ENCODE data around the gene SH3TC1. TPM values are rescaled to one million over a fixed set of nuclear protein-coding genes. Genes with fewer than 3 reads are reported as not detected.

SH3TC1 gene
- total and polyA plus RNA-seq, 10 donors: 23.3 to 157 (median 62.0) TPM

DNA sequence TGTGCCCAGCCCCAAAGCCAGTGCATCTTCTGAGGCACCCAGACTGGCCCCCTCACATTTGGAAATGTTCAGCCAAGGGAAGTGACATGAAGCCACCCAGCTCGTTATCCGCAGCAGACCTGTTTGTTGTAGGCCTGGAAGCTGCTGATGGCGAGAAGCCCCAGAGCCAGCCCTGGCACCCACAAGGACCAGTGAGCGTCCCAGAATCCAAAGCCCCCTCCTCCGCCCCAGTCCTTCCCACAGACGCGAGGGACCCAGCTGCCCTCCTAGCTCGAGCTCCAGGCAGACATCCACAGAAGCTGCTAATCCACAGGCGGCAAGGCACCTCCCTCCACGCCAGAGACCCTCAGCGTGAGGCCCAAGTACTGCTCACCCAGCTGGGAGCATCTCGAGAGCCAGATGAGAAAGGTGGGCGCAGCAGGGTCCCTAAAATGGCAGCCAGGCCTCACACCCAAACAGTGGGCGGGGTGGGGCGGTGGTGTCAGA is 47.9 kb upstream of the SH3TC1 start:
- Histone ChIP-seq H3K9me3 (no peaks in the 10 kb centered on the region), H3K27me3 (replicated peaks in 1 of 7) (no peaks in the 10 kb centered on the region), H3K4me3 (no peak overlapping the region), H3K27ac (peak overlapping the region in 4 of 8 donors; percentile 9 to 61 (median 15)), H3K4me1 (peaks cover 12 to 94% (median 52%) of the 10 kb centered on the region in 6 donors), H3K36me3 (peaks cover 0 to 11% (median 0%) of the 10 kb centered on the region in 6 donors)
- WGBS, 5 donors: 81 to 90% (median 89%) methylated on average over 8 to 15 of the region's 15 CpGs
- no peak for DNase-seq
- TF ChIP-seq POLR2AphosphoS5 (IDR thresholded peaks at IDR 0.05): no peak
- TF ChIP-seq POLR2A (IDR thresholded peaks at IDR 0.05): no peak
- no peak for TF ChIP-seq CTCF (IDR thresholded peaks at IDR 0.05 in 8 of 11, conservative IDR thresholded peaks at IDR 0.05 in 3 of 11)
- intact Hi-C loops (cut with DNase I; ENCODE audit: low total_unique reads): no loop called here

GRCh38 chr4:8152090-8152864 is 46.8 kb upstream of the SH3TC1 start:
- peak overlapping the region in 1 of 8 donors; percentile 61 for H3K27ac ChIP-seq
- no peak overlapping the region for H3K4me3 ChIP-seq
- intact Hi-C loops (cut with DNase I; ENCODE audit: low total_unique reads): no loop called here
- peaks cover 0 to 10% (median under 1%) of the 10 kb centered on the region in 7 donors for H3K27me3 ChIP-seq (replicated peaks in 1 of 7)
- H3K4me1 ChIP-seq: peaks cover 8 to 94% (median 47%) of the 10 kb centered on the region in 6 donors
- H3K9me3 ChIP-seq: no peaks in the 10 kb centered on the region
- 82 to 93% (median 89%) methylated on average over 27 to 39 of the region's 39 CpGs for WGBS, 5 donors
- no peak for DNase-seq
- TF ChIP-seq CTCF (IDR thresholded peaks at IDR 0.05 in 8 of 11, conservative IDR thresholded peaks at IDR 0.05 in 3 of 11) (no peak), POLR2AphosphoS5 (IDR thresholded peaks at IDR 0.05) (peak in 1 of 3 donors; percentile 25)
- peaks cover 0 to 11% (median 0%) of the 10 kb centered on the region in 6 donors for H3K36me3 ChIP-seq

DNA sequence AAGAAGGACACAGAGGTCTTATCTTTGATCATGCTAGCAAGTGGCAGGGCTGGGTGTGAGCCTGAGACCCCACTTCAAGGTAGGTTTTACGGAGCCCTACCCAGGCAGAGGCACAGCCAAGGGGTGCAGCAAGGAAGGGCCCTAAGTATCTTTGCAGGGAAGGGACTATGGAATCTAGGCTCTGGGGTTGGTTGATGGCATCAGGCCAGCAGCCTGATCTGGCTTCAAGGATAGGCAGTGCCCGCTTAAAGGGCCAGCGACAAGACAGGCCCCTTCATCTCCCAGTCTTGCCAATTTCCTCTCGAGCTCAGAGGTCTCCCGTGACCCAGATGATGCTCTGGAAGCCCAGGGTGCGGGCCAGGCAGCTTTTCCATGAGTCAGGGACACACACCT is 46.2 kb upstream of the SH3TC1 start:
- peak overlapping the region in 1 of 8 donors; percentile 4 for H3K27ac ChIP-seq
- no peak for DNase-seq
- H3K4me3 ChIP-seq: no peak overlapping the region
- H3K36me3 ChIP-seq: peaks cover 0 to 11% (median 0%) of the 10 kb centered on the region in 6 donors
- WGBS, 5 donors: 56 to 73% (median 60%) methylated on average over 6 of the region's 6 CpGs
- H3K9me3 ChIP-seq: no peaks in the 10 kb centered on the region
- TF ChIP-seq POLR2A (IDR thresholded peaks at IDR 0.05) (no peak), CTCF (IDR thresholded peaks at IDR 0.05 in 8 of 11, conservative IDR thresholded peaks at IDR 0.05 in 3 of 11) (no peak), POLR2AphosphoS5 (IDR thresholded peaks at IDR 0.05) (peak in 1 of 3 donors; percentile 6)
- peaks cover 4 to 94% (median 45%) of the 10 kb centered on the region in 6 donors for H3K4me1 ChIP-seq
- intact Hi-C loops (cut with DNase I; ENCODE audit: low total_unique reads): no loop called here
- peaks cover 0 to 16% (median 7%) of the 10 kb centered on the region in 7 donors for H3K27me3 ChIP-seq (replicated peaks in 1 of 7)

- Histone ChIP-seq H3K9me3 (no peaks in the 10 kb centered on the region), H3K4me3 (no peak overlapping the region), H3K36me3 (peaks cover 0 to 5% (median 0%) of the 10 kb centered on the region in 6 donors), H3K27me3 (replicated peaks in 1 of 7) (peaks cover 0 to 21% (median 12%) of the 10 kb centered on the region in 7 donors), H3K4me1 (peaks cover 0 to 94% (median 45%) of the 10 kb centered on the region in 6 donors), H3K27ac (peak overlapping the region in 1 of 8 donors; percentile 4)
- DNase-seq: no peak
- 79 to 88% (median 83%) methylated on average over 10 of the region's 10 CpGs for WGBS, 5 donors
- intact Hi-C loops (cut with DNase I; ENCODE audit: low total_unique reads): no loop called here
- TF ChIP-seq CTCF (IDR thresholded peaks at IDR 0.05 in 8 of 11, conservative IDR thresholded peaks at IDR 0.05 in 3 of 11) (no peak), POLR2AphosphoS5 (IDR thresholded peaks at IDR 0.05) (no peak), POLR2A (IDR thresholded peaks at IDR 0.05) (no peak)
Observed at GRCh38 chr4:8153441-8153840, 45.6 kb upstream of the SH3TC1 start.
